Stimulated activated CD8-positive, alpha-beta memory T cell treated with anti-CD3 and anti-CD28 coated beads, Interleukin-4, amount 100 ng/mL, for 48 hours (primary cell): ENCODE results near the gene MRPL38.
"Not testable (repeated sequence)": the region's sequence is repeated elsewhere in the genome, so short reads cannot be mapped to it uniquely, and the experiment has no call there.

ENCODE experiments used
- DNase-seq: peaks from one replicate; pipeline ENCODE4 v3.0.0-alpha.2; 2020

The MRPL38 gene

GRCh38 chr17:75875182-75875939 lies 29.3 kb downstream of the MRPL38 start:
- no peak for DNase-seq

- no peak for DNase-seq
Observed at GRCh38 chr17:75874323-75875181, 30.1 kb downstream of the MRPL38 start.

GRCh38 chr17:75873587-75874322 lies 30.9 kb downstream of the MRPL38 start:
- DNase-seq, result no peak

GRCh38 chr17:75872434-75873351 lies 32.0 kb downstream of the MRPL38 start:
- DNase-seq, result no peak

- not testable (repeated sequence) for DNase-seq
Observed at GRCh38 chr17:75870228-75870627, 34.5 kb downstream of the MRPL38 start.

GRCh38 chr17:75869282-75870141 lies 35.2 kb downstream of the MRPL38 start:
- no peak for DNase-seq

GRCh38 chr17:75868730-75869281 lies 35.9 kb downstream of the MRPL38 start:
- DNase-seq, result not testable (repeated sequence)

- DNase-seq, result not testable (repeated sequence)
Observed at GRCh38 chr17:75865404-75866188, 39.1 kb downstream of the MRPL38 start.

GRCh38 chr17:75864887-75865286 lies 39.8 kb downstream of the MRPL38 start:
- DNase-seq, result not testable (repeated sequence)

- DNase-seq, result peak; percentile 59
Observed at GRCh38 chr17:75864448-75864871, 40.2 kb downstream of the MRPL38 start.

GRCh38 chr17:75861927-75862317 lies 42.8 kb downstream of the MRPL38 start:
- DNase-seq, result no peak

GRCh38 chr17:75859358-75859757 lies 45.3 kb downstream of the MRPL38 start:
- not testable (repeated sequence) for DNase-seq

- DNase-seq, result no peak
Observed at GRCh38 chr17:75856062-75856756, 48.5 kb downstream of the MRPL38 start.

- peak; percentile 97 for DNase-seq
Observed at GRCh38 chr17:75855310-75856061, 49.2 kb downstream of the MRPL38 start, which contains the start of gene WBP2. Gene WBP2 (minus strand): TSS chr17:75855335. CDS start chr17:75855297, 38 bp downstream.

- no peak for DNase-seq
Observed at GRCh38 chr17:75854881-75855309, 49.8 kb downstream of the MRPL38 start.

GRCh38 chr17:75854101-75854748 lies 50.5 kb downstream of the MRPL38 start:
- no peak for DNase-seq

- no peak for DNase-seq
Observed at GRCh38 chr17:75853433-75853832, 51.3 kb downstream of the MRPL38 start.

GRCh38 chr17:75851693-75851991 lies 53.0 kb downstream of the MRPL38 start:
- not testable (repeated sequence) for DNase-seq
